Cardiac muscle cell (in vitro differentiated cells and primary cell): ENCODE measurements around the gene PRAMEF10. TPM values are rescaled to one million over a fixed set of nuclear protein-coding genes. Genes with fewer than 3 reads are reported as not detected.
"Not testable (repeated sequence)": the region's sequence is repeated elsewhere in the genome, so short reads cannot be mapped to it uniquely, and the experiment has no call there.

ENCODE experiments used
- DNase-seq, 2 donors: peaks; one replicate each; pipeline versions ENCODE4 v3.0.0 to v3.0.0-alpha.2; 2010 to 2017; ENCODE audit warnings: low read depth in 1 of 2, low spot score in 1 of 2
- H3K27ac ChIP-seq: fragments of 200-600 bp; sonication (generic); 2 replicates; pipeline ENCODE4 v1.5.1; 2016
- H3K27me3 ChIP-seq: fragments of 200-600 bp; sonication (generic); 2 replicates; pipeline ENCODE4 v1.6.0; 2016; ENCODE audit warnings: control low read depth
- H3K36me3 ChIP-seq: fragments of 200-600 bp; sonication (generic); 2 replicates; pipeline ENCODE4 v1.5.1; 2016; ENCODE audit warnings: control low read depth
- H3K4me1 ChIP-seq: fragments of 200-600 bp; sonication (generic); 2 replicates; pipeline ENCODE4 v1.8.1; 2017; ENCODE audit warnings: low read depth, mild to moderate bottlenecking, mixed run types
- H3K4me3 ChIP-seq: fragments of 200-600 bp; sonication (generic); 2 replicates; pipeline ENCODE4 v1.5.1; 2016; ENCODE audit warnings: mild to moderate bottlenecking
- H3K9me3 ChIP-seq: fragments of 200-600 bp; sonication (generic); 2 replicates; pipeline ENCODE4 v1.5.1; 2017; ENCODE audit warnings: low read depth, mild to moderate bottlenecking, control low read depth
- CTCF ChIP-seq: IDR thresholded peaks from 2 replicates; pipeline ENCODE4 v1.5.1; 2012; ENCODE audit warnings: low read depth, mild to moderate bottlenecking, low read length
- polyA plus RNA-seq: library from polyadenylated mRNA; unstranded; fragments of >200 nt; fragmentation: Nextera tagmentation; extraction: Ambion mirVana; gene quantifications from 2 replicates; pipeline ENCODE4 v1.2.1, GENCODE V29; 2016
- total RNA-seq: library from RNA; depleted of rRNA; stranded (reverse); fragments of >200 nt; gene quantifications from 2 replicates; pipeline ENCODE4 v1.2.3, GENCODE V29; 2016

Gene PRAMEF10
- total and polyA plus RNA-seq, 2 experiments from 2014 or later, result not detected

GRCh38 chr1:12851779-12852178 lies 46.3 kb downstream of the PRAMEF10 start:
- Histone ChIP-seq H3K36me3 (no peaks in the 10 kb centered on the region), H3K27ac (no peak overlapping the region), H3K4me1 (no peaks in the 10 kb centered on the region), H3K27me3 (no peaks in the 10 kb centered on the region), H3K9me3 (no peaks in the 10 kb centered on the region), H3K4me3 (no peak overlapping the region)
- TF ChIP-seq CTCF, result no peak
- no peak for DNase-seq

- H3K27me3 ChIP-seq, H3K36me3 ChIP-seq, H3K4me1 ChIP-seq, H3K4me3 ChIP-seq, H3K27ac ChIP-seq, H3K9me3 ChIP-seq, DNase-seq: not testable (repeated sequence)
These were observed 49.5 kb downstream of the PRAMEF10 start, which contains the start of gene HNRNPCL1 for GRCh38 chr1:12848620-12849019. HNRNPCL1 (minus strand) TSS chr1:12848720; CDS start chr1:12848289, 431 bp downstream.

Other genes starting within 250 kb of the PRAMEF10 start
- not detected in 2 replicates for gene AADACL3, start 182.2 kb downstream of the PRAMEF10 start, total RNA-seq
- gene AADACL3, start 182.2 kb downstream of the PRAMEF10 start, polyA plus RNA-seq, result not detected in 2 replicates
- not detected in 2 replicates for gene CFAP107, start 152.1 kb downstream of the PRAMEF10 start, total RNA-seq
- not detected in 2 replicates for gene CFAP107, start 152.1 kb downstream of the PRAMEF10 start, polyA plus RNA-seq
- not detected in 2 replicates for gene PRAMEF12, start 124.5 kb downstream of the PRAMEF10 start, total RNA-seq
- not detected in 2 replicates for gene PRAMEF12, start 124.5 kb downstream of the PRAMEF10 start, polyA plus RNA-seq
- gene PRAMEF1, start 106.9 kb downstream of the PRAMEF10 start, total RNA-seq, result not detected in 2 replicates
- not detected in 2 replicates for gene PRAMEF1, start 106.9 kb downstream of the PRAMEF10 start, polyA plus RNA-seq
- not detected in 2 replicates for gene PRAMEF11, start 66.9 kb downstream of the PRAMEF10 start, total RNA-seq
- not detected in 2 replicates for gene PRAMEF11, start 66.9 kb downstream of the PRAMEF10 start, polyA plus RNA-seq
- gene HNRNPCL1, start 49.5 kb downstream of the PRAMEF10 start, total RNA-seq, result not detected in 2 replicates
- gene HNRNPCL1, start 49.5 kb downstream of the PRAMEF10 start, polyA plus RNA-seq, result not detected in 2 replicates
- not detected in 2 replicates for gene PRAMEF2, start 41.2 kb downstream of the PRAMEF10 start, total RNA-seq
- gene PRAMEF2, start 41.2 kb downstream of the PRAMEF10 start, polyA plus RNA-seq, result not detected in 2 replicates
- not detected in 2 replicates for gene PRAMEF4, start 12.1 kb downstream of the PRAMEF10 start, total RNA-seq
- not detected in 2 replicates for gene PRAMEF4, start 12.1 kb downstream of the PRAMEF10 start, polyA plus RNA-seq
- not detected in 2 replicates for gene PRAMEF7, start 18.3 kb upstream of the PRAMEF10 start, total RNA-seq
- gene PRAMEF7, start 18.3 kb upstream of the PRAMEF10 start, polyA plus RNA-seq, result not detected in 2 replicates
- gene PRAMEF6, start 49.3 kb upstream of the PRAMEF10 start, total RNA-seq, result not detected in 2 replicates
- gene PRAMEF6, start 49.3 kb upstream of the PRAMEF10 start, polyA plus RNA-seq, result not detected in 2 replicates
- gene PRAMEF27, start 158.3 kb upstream of the PRAMEF10 start, total RNA-seq, result not detected in 2 replicates
- gene PRAMEF27, start 158.3 kb upstream of the PRAMEF10 start, polyA plus RNA-seq, result not detected in 2 replicates
- not detected in 2 replicates for gene HNRNPCL3, start 162.5 kb upstream of the PRAMEF10 start, total RNA-seq
- not detected in 2 replicates for gene HNRNPCL3, start 162.5 kb upstream of the PRAMEF10 start, polyA plus RNA-seq
- gene PRAMEF25, start 172.5 kb upstream of the PRAMEF10 start, total RNA-seq, result not detected in 2 replicates
- gene PRAMEF25, start 172.5 kb upstream of the PRAMEF10 start, polyA plus RNA-seq, result not detected in 2 replicates
- gene HNRNPCL2, start 218.6 kb upstream of the PRAMEF10 start, total RNA-seq, result not detected in 2 replicates
- gene HNRNPCL2, start 218.6 kb upstream of the PRAMEF10 start, polyA plus RNA-seq, result not detected in 2 replicates